CD4-positive, alpha-beta T cell treated with Interleukin-17A for 1 hour (primary cell): ENCODE data around the gene TRIM29.

Experiments
- DNase-seq: peaks from one replicate; pipeline ENCODE4 v3.0.0-alpha.2; 2020

Gene TRIM29

GRCh38 chr11:120096369-120097191 is 41.3 kb downstream of the TRIM29 start:
- DNase-seq = no peak

- no peak for DNase-seq
These were observed 42.4 kb downstream of the TRIM29 start for GRCh38 chr11:120095516-120095915.

DNA sequence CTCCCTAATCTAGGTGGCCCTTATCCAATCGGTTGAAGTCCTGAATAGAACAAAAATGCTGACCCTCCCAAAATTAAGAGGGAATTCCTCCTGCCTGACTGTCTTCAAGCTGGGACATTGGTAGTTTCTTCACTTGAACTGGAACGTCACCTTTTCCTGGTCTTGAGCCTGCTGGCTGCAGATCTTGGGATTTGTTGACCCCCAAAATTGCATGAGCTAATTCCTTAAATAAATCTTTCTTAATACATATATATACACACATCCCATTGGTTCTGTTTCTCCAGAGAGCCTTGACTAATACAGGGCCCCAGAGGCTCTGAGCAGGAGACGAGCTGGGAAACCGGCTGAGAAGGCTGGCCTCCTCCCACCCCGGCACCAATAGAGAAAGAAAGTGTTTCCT is 46.2 kb downstream of the TRIM29 start:
- no peak for DNase-seq

DNA sequence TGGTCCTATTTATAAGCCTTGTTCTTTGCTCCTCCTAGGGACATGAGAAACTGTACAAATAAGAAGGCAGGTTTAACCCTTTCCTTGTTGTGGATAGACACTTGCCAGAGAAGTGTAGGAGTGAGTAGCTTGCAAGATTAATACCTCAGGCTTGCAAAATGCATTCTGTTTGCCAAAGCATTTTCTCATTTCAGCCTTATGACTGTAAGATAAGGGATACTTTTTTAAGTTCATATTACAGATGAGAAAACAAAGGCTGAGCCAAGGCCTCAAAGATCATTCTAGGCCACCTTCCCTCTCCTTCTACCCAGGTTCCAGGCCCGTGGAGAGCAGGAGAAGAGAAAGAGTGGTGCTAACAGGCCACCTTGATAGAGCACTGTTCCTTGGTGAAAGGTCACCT is 46.8 kb downstream of the TRIM29 start:
- DNase-seq = no peak

- DNase-seq = no peak
These were observed 47.5 kb downstream of the TRIM29 start for GRCh38 chr11:120090411-120090810.

DNA sequence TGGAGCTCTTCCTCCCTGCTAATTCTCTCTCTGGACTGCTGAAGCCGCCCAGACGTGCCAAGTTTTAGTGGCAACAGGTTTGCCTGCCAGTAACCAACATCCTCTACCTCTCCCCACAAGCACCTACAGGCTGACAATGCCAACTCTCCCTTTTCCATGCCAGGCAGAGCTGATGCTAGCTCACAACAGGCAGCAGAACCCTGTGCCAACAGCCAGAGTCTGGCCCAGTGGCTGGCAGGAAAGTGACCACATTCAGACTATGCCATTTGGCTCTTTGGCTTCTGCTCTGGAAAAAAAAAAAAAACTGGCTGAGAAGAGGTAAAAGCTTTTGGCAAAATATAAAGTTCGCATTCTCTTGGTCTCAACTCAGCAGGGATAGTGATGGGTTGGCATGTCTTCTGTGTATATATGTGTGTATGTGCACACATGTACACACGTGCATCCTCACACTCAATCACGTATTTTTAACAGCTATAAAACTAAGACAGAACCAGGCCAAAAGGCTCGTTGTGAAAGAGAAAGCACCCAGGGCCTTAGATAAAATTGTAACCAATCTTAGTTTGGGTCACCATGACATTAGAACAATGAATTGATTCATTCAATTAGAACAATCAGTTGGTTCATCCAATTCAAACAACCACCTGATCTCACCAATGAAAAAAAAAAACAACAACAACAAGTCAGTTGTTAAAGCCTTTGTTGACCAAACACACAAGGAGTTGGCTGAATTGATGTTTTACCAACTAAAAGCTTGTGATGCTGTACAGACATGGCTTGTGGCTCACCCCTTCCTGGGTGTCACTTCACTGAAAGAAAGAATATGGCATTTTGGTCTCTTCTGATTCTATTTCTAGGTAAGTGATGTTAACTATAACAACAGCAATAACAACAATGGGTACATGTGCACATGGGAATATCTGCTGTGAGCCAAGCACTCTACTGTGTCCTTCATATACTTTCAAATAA is 48.6 kb downstream of the TRIM29 start:
- DNase-seq = no peak

- DNase-seq = no peak
These were observed 49.9 kb downstream of the TRIM29 start for GRCh38 chr11:120088056-120088455.

GRCh38 chr11:120086651-120087050 is 51.3 kb downstream of the TRIM29 start:
- no peak for DNase-seq

- DNase-seq = no peak
These were observed 57.9 kb downstream of the TRIM29 start for GRCh38 chr11:120079750-120080610.

- DNase-seq = no peak
These were observed 59.5 kb downstream of the TRIM29 start for GRCh38 chr11:120078397-120078796.

GRCh38 chr11:120074076-120074475 is 63.8 kb downstream of the TRIM29 start:
- no peak for DNase-seq

DNA sequence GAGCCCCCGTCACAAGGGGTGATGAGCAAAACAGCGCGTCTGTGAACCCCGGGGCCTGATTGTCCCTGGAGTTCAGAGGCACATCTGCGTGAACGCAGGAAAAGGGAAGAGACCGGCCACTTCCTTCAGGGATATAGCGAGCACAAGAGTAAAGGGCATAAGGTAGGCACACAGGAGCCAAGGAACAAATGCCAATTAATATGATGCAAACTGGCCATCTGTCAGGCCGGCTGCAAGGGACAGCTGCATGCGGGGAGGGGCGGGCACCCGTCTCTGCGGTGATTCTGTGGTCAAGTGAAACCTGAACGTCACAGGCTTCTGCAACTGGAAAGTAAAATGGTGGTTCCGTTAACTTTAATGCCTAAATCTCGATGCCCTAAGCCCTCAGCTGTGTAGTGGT is 64.7 kb downstream of the TRIM29 start:
- no peak for DNase-seq

GRCh38 chr11:120068114-120068573 is 69.8 kb downstream of the TRIM29 start:
- DNase-seq = no peak

DNA sequence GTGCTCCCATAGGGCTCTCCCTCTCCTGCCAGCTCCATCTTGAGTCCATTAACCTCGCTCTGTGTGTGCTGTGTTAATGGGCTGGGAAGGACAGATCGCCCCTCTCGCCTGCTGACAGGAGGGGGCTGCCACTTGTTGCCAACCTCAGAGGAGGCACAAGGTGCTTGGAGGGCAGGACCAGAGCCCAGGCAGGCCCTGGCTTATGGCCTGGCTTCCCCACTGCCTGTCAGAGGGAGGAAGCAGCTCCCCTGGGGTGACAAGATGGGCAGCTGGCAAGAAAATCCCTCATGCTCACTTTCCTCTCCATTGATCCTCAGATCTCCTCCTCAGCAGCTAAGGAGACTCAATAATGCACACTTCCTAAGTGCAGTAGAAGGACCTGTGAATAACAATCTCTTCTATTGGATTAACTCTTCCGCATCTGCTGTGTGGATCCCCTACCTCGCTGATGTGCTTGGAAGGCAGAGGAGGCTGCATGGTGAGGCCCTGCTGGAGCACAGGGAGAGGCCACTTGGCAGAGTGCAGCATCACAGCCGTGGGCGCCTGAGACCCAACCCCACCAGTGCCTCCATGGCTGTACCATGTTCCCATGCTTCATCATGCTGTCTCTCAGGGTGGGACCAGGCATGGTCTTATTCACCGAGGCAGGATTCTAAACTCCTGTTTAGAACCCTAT is 70.3 kb downstream of the TRIM29 start:
- DNase-seq = no peak

DNA sequence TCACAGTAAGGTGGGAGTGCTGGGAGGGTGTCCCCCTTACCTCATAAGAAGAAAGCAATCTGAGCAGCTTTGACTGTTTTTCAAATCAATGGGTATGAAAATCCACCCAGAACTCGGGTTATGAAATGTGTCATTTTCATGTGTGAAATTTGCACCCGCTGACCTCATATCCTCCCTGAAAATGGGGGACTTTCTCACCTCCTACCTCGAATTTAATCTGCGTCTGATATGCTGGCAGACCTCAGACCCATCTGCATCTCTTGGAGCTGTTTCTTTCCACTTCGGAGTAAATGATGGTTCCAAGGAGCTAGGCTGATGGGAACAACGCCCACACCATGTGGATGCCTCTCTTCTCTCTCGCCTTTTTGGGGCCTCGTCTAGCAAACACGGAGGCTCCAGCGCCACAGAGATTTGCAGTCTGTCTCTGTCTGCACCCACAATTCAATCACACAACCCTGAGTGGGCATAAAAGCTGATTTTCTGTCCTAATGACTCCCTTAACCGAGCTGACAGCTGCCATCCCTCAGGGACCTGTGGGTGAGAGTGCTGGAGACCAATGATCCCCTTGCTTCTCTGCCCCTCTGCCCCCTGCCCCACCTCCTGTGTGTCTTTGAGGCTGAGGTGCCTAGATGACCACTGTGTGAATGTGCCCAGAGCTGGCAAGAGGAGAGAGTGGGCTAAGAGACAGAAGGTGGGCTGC is 71.0 kb downstream of the TRIM29 start:
- no peak for DNase-seq

GRCh38 chr11:120065876-120066275 is 72.0 kb downstream of the TRIM29 start:
- DNase-seq = no peak

DNA sequence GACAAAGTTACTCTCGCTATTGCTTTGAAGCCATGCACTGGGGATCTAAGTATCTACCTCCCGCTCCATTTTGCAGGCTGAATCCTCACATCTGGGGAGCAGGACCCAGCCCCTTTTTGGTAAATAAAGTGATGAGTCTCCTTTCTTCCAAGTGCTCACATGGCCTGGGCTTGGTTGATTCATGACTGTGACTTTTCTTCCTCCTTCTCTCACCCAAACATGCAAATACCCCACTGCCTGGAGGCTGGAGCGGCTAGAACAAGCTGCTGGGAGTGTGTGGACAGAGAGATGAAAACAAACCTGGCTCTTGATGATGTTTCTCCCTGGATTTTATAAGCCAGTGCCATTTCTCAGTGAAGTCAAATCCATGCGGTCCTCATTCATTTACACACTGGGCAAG is 72.7 kb downstream of the TRIM29 start:
- no peak for DNase-seq

GRCh38 chr11:120064341-120064740 is 73.6 kb downstream of the TRIM29 start:
- no peak for DNase-seq

DNA sequence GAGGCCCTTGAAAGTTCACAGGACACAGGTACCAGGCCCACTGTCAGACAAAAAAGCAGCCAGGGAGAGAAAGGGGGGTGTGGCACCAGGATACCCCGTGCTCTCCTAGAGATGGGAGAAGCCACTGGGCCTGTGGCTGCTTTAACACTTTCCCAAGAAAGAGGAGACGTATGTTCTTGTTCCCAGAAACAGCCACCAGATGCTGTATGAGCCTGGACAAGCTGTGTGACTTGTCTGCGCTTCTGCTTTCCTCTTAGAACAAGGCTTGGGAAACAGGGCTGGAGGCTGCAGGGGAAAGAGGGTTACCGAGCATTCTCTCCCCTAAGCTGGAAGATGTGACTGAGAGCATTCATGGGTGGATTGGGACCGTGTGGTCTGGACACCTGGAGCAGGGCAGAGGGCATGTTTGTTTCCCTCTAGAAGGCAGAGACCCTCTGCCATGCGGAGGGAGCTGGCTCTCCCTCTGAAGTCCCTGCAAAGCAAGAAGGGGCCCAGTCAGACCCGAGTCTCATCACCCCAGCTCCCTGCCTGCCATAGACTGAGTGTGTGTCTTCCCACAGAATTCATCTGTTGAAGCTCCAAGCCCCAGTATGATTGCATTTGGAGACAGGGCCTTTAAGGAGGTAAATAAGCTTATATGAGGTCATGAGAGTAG is 74.1 kb downstream of the TRIM29 start:
- DNase-seq = no peak

DNA sequence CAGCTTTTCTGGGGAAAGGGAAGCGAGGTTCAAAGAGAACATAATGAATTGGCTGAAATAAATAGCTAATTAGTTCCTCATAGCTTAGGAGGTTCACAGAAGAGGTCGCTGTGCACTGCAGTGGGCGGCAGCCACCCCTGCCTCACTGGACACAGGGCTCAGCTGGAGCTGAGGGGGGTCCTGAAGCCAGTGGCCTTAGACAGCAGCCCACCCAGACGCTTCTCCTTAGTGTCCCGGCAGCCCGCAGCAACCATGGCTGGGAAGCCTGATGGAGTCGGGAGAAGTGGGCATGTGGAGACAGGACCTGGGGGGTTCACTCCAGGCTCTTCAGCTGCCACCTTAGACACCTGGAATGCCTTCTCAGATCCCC is 75.4 kb downstream of the TRIM29 start:
- no peak for DNase-seq
